Liver (tissue), 9 donors: ENCODE results near the gene SETD5. TPM values are rescaled to one million over a fixed set of nuclear protein-coding genes. Genes with fewer than 3 reads are reported as not detected.

Experiments used
- DNase-seq: peaks from one replicate; pipeline ENCODE4 v3.0.0-alpha.2; 2017; ENCODE audit warnings: low spot score
- H3K27ac ChIP-seq, 2 donors: one replicate each; pipeline ENCODE4 v1.7.0; 2013; ENCODE audit warnings: inconsistent platforms in 2 of 2, low read length in 2 of 2, control low read depth in 1 of 2, low read depth in 1 of 2, mild to moderate bottlenecking in 1 of 2
- H3K27me3 ChIP-seq, 4 donors: one replicate each; pipeline versions ENCODE4 v1.6.1 to v1.7.0; 2013; ENCODE audit warnings: low read length in 3 of 4, inconsistent platforms in 1 of 4, mild to moderate bottlenecking in 1 of 4, moderate library complexity in 1 of 4; ENCODE audit not compliant: control insufficient read depth in 4 of 4, insufficient read depth in 4 of 4
- H3K36me3 ChIP-seq, 4 donors: one replicate each; pipeline versions ENCODE4 v1.6.1 to v1.7.0; 2013; ENCODE audit warnings: low read length in 3 of 4, mild to moderate bottlenecking in 3 of 4, low read depth in 1 of 4, moderate library complexity in 1 of 4; ENCODE audit not compliant: control insufficient read depth in 4 of 4, insufficient read depth in 3 of 4
- H3K4me1 ChIP-seq, 4 donors: one replicate each; pipeline versions ENCODE4 v1.6.1 to v1.7.0; 2013; ENCODE audit warnings: low read length in 3 of 4, mild to moderate bottlenecking in 3 of 4, moderate library complexity in 1 of 4; ENCODE audit not compliant: control insufficient read depth in 4 of 4, insufficient read depth in 4 of 4
- H3K4me3 ChIP-seq, 3 donors: one replicate each; pipeline versions ENCODE4 v1.6.1 to v1.7.0; 2013; ENCODE audit warnings: low read length in 3 of 3, control low read depth in 1 of 3, low read depth in 1 of 3, mild to moderate bottlenecking in 1 of 3
- H3K9ac ChIP-seq, 2 donors: one replicate each; pipeline ENCODE4 v1.7.0; 2013; ENCODE audit warnings: low read length in 2 of 2, mild to moderate bottlenecking in 2 of 2, moderate library complexity in 2 of 2, control low read depth in 1 of 2, low read depth in 1 of 2
- H3K9me3 ChIP-seq, 4 donors: one replicate each; pipeline versions ENCODE4 v1.6.1 to v1.7.0; 2013; ENCODE audit warnings: low read length in 3 of 4; ENCODE audit not compliant: control insufficient read depth in 4 of 4
- EGR1 ChIP-seq, 2 donors: IDR thresholded peaks; 2 replicates each; pipeline ENCODE4 v1.6.1; 2016 to 2018; ENCODE audit warnings: antibody characterized with exemption in 2 of 2, low read depth in 2 of 2
- FOXA1 ChIP-seq: IDR thresholded peaks from 2 replicates; pipeline ENCODE4 v1.6.1; 2016; ENCODE audit warnings: antibody characterized with exemption
- FOXA2 ChIP-seq: IDR thresholded peaks from 2 replicates; pipeline ENCODE4 v1.6.1; 2016; ENCODE audit warnings: antibody characterized with exemption
- GABPA ChIP-seq, 2 donors: IDR thresholded peaks in 1 of 2; conservative IDR thresholded peaks in 1 of 2; 2 replicates each; pipeline ENCODE4 v1.6.1; 2016; ENCODE audit warnings: antibody characterized with exemption in 2 of 2, mild to moderate bottlenecking in 1 of 2, moderate library complexity in 1 of 2
- HNF4A ChIP-seq, 2 donors: conservative IDR thresholded peaks; 2 replicates each; pipeline ENCODE4 v1.6.1; 2016; ENCODE audit warnings: antibody characterized with exemption in 2 of 2, mild to moderate bottlenecking in 2 of 2
- HNF4G ChIP-seq: IDR thresholded peaks from 2 replicates; pipeline ENCODE4 v1.6.1; 2016; ENCODE audit warnings: antibody characterized with exemption
- JUND ChIP-seq, 2 donors: IDR thresholded peaks; 2 replicates each; pipeline ENCODE4 v1.6.1; 2016; ENCODE audit warnings: antibody characterized with exemption in 2 of 2
- MAX ChIP-seq: IDR thresholded peaks from 2 replicates; pipeline ENCODE4 v1.6.1; 2016; ENCODE audit warnings: antibody characterized with exemption
- NR2F2 ChIP-seq: IDR thresholded peaks from 2 replicates; pipeline ENCODE4 v1.6.1; 2016; ENCODE audit warnings: antibody characterized with exemption
- RAD21 ChIP-seq, 2 donors: IDR thresholded peaks; 2 replicates each; pipeline ENCODE4 v1.6.1; 2016; ENCODE audit warnings: antibody characterized with exemption in 2 of 2, mild to moderate bottlenecking in 2 of 2
- RXRA ChIP-seq, 2 donors: IDR thresholded peaks; 2 replicates each; pipeline ENCODE4 v1.6.1; 2017 to 2018; ENCODE audit warnings: antibody characterized with exemption in 2 of 2, mild to moderate bottlenecking in 1 of 2
- TAF1 ChIP-seq: conservative IDR thresholded peaks from 2 replicates; pipeline ENCODE4 v1.6.1; 2016; ENCODE audit warnings: antibody characterized with exemption, mild to moderate bottlenecking
- YY1 ChIP-seq: IDR thresholded peaks from 2 replicates; pipeline ENCODE4 v1.6.1; 2016; ENCODE audit warnings: antibody characterized with exemption, mild to moderate bottlenecking
- WGBS: extraction: QIAGEN DNeasy Blood & Tissue Kit; methylation state at CpG from one replicate; pipeline ENCODE4 v1.1.7; 2013; 5-methylcytosine and 5-hydroxymethylcytosine counted together
- polyA plus RNA-seq, 2 donors: library from polyadenylated mRNA; stranded (reverse) in 1 of 2; unstranded in 1 of 2; fragments of 200-250 nt in 1 of 2; fragments of >200 nt in 1 of 2; fragmentation: Nextera tagmentation in 1 of 2; extraction: Ambion mirVana in 1 of 2; gene quantifications; one replicate each; pipeline versions ENCODE4 v1.2.1 to v1.2.3, GENCODE V29; 2013 to 2015
- total RNA-seq, 2 donors: library from RNA; depleted of rRNA; stranded (reverse); fragments of >200 nt; gene quantifications; one replicate each; pipeline ENCODE4 v1.2.3, GENCODE V29; 2014
- TF ChIP-seq, protein P1 (sequence below): IDR thresholded peaks from 2 replicates; pipeline ENCODE4 v1.6.1; 2016; ENCODE audit warnings: antibody characterized with exemption
- TF ChIP-seq, protein P2 (sequence below): IDR thresholded peaks from 2 replicates; pipeline ENCODE4 v1.6.1; 2016; ENCODE audit warnings: antibody characterized with exemption, mild to moderate bottlenecking
- TF ChIP-seq, protein P3 (sequence below): fragments of 150-350 bp; IDR thresholded peaks from 2 replicates; pipeline ENCODE4 v1.5.1; 2017; ENCODE audit warnings: improper control_type of control experiment, low read depth, low read length; ENCODE audit not compliant: missing input control
- TF ChIP-seq, protein P4 (sequence below): IDR thresholded peaks from 2 replicates; pipeline ENCODE4 v1.6.1; 2016; ENCODE audit warnings: antibody characterized with exemption
- donor health status: healthy.
- donor health status: healthy.
- donor health status: healthy.
- donor health status: healthy.
- donor health status: healthy.

Gene SETD5
- total and polyA plus RNA-seq, 4 donors: 17.9 to 76.6 (median 24.3) TPM

DNA sequence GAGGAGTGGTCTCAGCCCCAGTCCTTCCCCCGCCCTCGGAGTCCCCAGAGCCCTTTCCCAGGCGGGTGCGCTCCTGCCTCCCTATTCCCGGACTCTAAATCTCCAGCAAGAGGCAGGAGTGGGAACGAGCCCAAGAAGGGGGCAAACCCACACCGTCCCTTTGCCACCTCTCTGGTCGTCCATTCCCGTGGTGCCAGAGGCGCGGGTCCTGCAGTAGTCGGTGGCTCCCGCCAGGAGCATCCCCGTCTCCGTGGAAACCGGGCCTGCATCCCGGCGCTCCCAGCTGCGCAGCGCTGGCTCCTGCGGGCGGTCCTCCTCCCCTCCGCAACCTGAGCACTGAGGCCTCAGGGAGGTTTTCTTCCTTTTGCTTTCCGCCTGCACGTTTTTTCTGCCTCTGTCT lies 111.4 kb downstream of the SETD5 start:
- Histone ChIP-seq H3K9me3 (no peaks in the 10 kb centered on the region), H3K27me3 (peaks cover 0 to 7% (median 2%) of the 10 kb centered on the region in 4 donors), H3K27ac (no peak overlapping the region), H3K36me3 (no peaks in the 10 kb centered on the region), H3K4me1 (no peaks in the 10 kb centered on the region), H3K4me3 (no peak overlapping the region), H3K9ac (no peak overlapping the region)
- DNase-seq: no peak
- WGBS: 15% methylated on average over 25 of the region's 25 CpGs
- TF ChIP-seq, protein P1, sequence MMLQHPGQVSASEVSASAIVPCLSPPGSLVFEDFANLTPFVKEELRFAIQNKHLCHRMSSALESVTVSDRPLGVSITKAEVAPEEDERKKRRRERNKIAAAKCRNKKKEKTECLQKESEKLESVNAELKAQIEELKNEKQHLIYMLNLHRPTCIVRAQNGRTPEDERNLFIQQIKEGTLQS: no peak
- no peak for TF ChIP-seq JUND (IDR thresholded peaks at IDR 0.05)

GRCh38 chr3:9512456-9513045 lies 115.1 kb downstream of the SETD5 start:
- 72% methylated on average over 7 of the region's 7 CpGs for WGBS
- H3K4me1 ChIP-seq: no peaks in the 10 kb centered on the region
- peaks cover 0 to 7% (median 2%) of the 10 kb centered on the region in 4 donors for H3K27me3 ChIP-seq
- DNase-seq: no peak
- no peak overlapping the region for H3K9ac ChIP-seq
- no peaks in the 10 kb centered on the region for H3K36me3 ChIP-seq
- TF ChIP-seq TAF1 (no peak), FOXA1 (no peak), GABPA (IDR thresholded peaks at IDR 0.05 in 1 of 2, conservative IDR thresholded peaks at IDR 0.05 in 1 of 2) (no peak), RXRA (IDR thresholded peaks at IDR 0.05) (no peak), NR2F2 (no peak), HNF4G (no peak), JUND (IDR thresholded peaks at IDR 0.05) (no peak), MAX (no peak), HNF4A (conservative IDR thresholded peaks at IDR 0.05) (no peak), RAD21 (IDR thresholded peaks at IDR 0.05) (no peak), EGR1 (IDR thresholded peaks at IDR 0.05; ENCODE audit: low read depth in 2 of 2) (no peak), YY1 (no peak), FOXA2 (no peak)
- TF ChIP-seq, protein P2, sequence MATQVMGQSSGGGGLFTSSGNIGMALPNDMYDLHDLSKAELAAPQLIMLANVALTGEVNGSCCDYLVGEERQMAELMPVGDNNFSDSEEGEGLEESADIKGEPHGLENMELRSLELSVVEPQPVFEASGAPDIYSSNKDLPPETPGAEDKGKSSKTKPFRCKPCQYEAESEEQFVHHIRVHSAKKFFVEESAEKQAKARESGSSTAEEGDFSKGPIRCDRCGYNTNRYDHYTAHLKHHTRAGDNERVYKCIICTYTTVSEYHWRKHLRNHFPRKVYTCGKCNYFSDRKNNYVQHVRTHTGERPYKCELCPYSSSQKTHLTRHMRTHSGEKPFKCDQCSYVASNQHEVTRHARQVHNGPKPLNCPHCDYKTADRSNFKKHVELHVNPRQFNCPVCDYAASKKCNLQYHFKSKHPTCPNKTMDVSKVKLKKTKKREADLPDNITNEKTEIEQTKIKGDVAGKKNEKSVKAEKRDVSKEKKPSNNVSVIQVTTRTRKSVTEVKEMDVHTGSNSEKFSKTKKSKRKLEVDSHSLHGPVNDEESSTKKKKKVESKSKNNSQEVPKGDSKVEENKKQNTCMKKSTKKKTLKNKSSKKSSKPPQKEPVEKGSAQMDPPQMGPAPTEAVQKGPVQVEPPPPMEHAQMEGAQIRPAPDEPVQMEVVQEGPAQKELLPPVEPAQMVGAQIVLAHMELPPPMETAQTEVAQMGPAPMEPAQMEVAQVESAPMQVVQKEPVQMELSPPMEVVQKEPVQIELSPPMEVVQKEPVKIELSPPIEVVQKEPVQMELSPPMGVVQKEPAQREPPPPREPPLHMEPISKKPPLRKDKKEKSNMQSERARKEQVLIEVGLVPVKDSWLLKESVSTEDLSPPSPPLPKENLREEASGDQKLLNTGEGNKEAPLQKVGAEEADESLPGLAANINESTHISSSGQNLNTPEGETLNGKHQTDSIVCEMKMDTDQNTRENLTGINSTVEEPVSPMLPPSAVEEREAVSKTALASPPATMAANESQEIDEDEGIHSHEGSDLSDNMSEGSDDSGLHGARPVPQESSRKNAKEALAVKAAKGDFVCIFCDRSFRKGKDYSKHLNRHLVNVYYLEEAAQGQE: no peak
- TF ChIP-seq, protein P3, sequence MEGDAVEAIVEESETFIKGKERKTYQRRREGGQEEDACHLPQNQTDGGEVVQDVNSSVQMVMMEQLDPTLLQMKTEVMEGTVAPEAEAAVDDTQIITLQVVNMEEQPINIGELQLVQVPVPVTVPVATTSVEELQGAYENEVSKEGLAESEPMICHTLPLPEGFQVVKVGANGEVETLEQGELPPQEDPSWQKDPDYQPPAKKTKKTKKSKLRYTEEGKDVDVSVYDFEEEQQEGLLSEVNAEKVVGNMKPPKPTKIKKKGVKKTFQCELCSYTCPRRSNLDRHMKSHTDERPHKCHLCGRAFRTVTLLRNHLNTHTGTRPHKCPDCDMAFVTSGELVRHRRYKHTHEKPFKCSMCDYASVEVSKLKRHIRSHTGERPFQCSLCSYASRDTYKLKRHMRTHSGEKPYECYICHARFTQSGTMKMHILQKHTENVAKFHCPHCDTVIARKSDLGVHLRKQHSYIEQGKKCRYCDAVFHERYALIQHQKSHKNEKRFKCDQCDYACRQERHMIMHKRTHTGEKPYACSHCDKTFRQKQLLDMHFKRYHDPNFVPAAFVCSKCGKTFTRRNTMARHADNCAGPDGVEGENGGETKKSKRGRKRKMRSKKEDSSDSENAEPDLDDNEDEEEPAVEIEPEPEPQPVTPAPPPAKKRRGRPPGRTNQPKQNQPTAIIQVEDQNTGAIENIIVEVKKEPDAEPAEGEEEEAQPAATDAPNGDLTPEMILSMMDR: no peak
- TF ChIP-seq, protein P1: no peak
- TF ChIP-seq, protein P4, sequence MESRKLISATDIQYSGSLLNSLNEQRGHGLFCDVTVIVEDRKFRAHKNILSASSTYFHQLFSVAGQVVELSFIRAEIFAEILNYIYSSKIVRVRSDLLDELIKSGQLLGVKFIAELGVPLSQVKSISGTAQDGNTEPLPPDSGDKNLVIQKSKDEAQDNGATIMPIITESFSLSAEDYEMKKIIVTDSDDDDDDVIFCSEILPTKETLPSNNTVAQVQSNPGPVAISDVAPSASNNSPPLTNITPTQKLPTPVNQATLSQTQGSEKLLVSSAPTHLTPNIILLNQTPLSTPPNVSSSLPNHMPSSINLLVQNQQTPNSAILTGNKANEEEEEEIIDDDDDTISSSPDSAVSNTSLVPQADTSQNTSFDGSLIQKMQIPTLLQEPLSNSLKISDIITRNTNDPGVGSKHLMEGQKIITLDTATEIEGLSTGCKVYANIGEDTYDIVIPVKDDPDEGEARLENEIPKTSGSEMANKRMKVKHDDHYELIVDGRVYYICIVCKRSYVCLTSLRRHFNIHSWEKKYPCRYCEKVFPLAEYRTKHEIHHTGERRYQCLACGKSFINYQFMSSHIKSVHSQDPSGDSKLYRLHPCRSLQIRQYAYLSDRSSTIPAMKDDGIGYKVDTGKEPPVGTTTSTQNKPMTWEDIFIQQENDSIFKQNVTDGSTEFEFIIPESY: no peak
- no peak overlapping the region for H3K4me3 ChIP-seq
- no peaks in the 10 kb centered on the region for H3K9me3 ChIP-seq
- no peak overlapping the region for H3K27ac ChIP-seq
